Measurements from ENCODE around the gene ANKRD13D. TPM values are rescaled to one million over a fixed set of nuclear protein-coding genes. Genes with fewer than 3 reads are reported as not detected.

The ANKRD13D gene
- total and polyA plus RNA-seq, 8 donors = 18.5 to 96.4 (median 36.8) TPM

DNA sequence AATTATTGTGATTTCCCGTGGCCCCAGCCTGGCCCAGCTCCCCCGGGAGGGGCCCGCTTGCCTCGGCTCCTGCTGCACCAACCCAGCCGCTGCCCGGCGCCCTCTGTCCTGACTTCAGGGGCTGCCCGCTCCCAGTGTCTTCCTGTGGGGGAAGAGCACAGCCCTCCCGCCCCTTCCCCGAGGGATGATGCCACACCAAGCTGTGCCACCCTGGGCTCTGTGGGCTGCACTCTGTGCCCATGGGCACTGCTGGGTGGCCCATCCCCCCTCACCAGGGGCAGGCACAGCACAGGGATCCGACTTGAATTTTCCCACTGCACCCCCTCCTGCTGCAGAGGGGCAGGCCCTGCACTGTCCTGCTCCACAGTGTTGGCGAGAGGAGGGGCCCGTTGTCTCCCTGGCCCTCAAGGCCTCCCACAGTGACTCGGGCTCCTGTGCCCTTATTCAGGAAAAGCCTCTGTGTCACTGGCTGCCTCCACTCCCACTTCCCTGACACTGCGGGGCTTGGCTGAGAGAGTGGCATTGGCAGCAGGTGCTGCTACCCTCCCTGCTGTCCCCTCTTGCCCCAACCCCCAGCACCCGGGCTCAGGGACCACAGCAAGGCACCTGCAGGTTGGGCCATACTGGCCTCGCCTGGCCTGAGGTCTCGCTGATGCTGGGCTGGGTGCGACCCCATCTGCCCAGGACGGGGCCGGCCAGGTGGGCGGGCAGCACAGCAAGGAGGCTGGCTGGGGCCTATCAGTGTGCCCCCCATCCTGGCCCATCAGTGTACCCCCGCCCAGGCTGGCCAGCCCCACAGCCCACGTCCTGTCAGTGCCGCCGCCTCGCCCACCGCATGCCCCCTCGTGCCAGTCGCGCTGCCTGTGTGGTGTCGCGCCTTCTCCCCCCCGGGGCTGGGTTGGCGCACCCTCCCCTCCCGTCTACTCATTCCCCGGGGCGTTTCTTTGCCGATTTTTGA lies 3.3 kb upstream of the ANKRD13D start:
- WGBS, 5 donors = 77 to 88% (median 81%) methylated on average over 29 to 39 of the region's 39 CpGs
- no peaks in the 10 kb centered on the region for H3K9me3 ChIP-seq
- no peak for TF ChIP-seq EP300 (IDR thresholded peaks at IDR 0.05)

DNA sequence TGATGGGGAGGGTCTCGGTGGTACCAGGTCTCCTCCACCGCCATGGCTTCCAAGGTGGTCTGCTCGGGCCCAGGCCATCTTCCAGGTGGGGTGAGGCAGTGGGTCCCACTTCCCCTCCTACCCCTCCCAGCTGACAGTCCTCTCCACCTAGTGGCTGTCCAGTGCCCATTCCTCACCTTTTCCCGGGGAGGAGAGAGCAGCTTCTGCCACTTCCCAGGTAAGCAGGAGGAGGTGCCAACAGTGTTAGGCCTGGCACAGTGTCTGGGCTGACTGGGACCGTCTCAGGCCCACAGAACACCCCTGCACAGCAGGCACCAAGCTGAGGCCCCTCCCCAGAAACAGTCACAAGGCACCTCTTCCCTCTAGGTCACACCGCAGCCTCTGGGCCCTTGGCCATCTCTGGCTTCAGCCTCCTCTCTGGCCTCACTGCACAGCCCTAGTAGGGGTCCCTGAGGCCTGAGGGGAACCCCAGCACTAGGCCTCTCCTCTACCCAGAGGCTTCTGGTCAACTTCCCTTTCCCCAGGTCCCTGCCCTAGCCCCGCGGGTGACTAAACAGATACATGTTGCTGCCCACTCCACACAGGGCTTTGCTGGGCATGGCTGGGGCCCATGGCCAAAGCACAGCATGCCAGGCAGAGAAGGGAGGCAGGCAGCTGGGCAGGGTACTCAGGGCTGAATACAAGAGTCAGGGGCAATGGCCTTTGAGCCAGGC lies 2.3 kb upstream of the ANKRD13D start:
- Histone ChIP-seq H3K36me3 (peaks cover 49 to 70% (median 65%) of the 10 kb centered on the region in 4 donors), H3K4me3 (peak overlapping the region in 1 of 4 donors; percentile 24), H3K27me3 (no peaks in the 10 kb centered on the region), H3K4me1 (peaks cover 35 to 78% (median 48%) of the 10 kb centered on the region in 4 donors), H3K9me3 (no peaks in the 10 kb centered on the region), H3K27ac (peak overlapping the region; percentile 11 to 99 (median 92))
- intact Hi-C loops (cut with DNase I; ENCODE audit: low total_unique reads) = no loop called here
- TF ChIP-seq EP300 (IDR thresholded peaks at IDR 0.05) (no peak), POLR2AphosphoS5 (IDR thresholded peaks at IDR 0.05) (no peak)
- TF ChIP-seq, protein P1, sequence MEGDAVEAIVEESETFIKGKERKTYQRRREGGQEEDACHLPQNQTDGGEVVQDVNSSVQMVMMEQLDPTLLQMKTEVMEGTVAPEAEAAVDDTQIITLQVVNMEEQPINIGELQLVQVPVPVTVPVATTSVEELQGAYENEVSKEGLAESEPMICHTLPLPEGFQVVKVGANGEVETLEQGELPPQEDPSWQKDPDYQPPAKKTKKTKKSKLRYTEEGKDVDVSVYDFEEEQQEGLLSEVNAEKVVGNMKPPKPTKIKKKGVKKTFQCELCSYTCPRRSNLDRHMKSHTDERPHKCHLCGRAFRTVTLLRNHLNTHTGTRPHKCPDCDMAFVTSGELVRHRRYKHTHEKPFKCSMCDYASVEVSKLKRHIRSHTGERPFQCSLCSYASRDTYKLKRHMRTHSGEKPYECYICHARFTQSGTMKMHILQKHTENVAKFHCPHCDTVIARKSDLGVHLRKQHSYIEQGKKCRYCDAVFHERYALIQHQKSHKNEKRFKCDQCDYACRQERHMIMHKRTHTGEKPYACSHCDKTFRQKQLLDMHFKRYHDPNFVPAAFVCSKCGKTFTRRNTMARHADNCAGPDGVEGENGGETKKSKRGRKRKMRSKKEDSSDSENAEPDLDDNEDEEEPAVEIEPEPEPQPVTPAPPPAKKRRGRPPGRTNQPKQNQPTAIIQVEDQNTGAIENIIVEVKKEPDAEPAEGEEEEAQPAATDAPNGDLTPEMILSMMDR (IDR thresholded peaks at IDR 0.05) = no peak
- DNase-seq = no peak
- WGBS, 5 donors = 67 to 74% (median 69%) methylated on average over 7 to 8 of the region's 8 CpGs

More for the DNA sequence above, 3.3 kb upstream of the ANKRD13D start:
- no peak for DNase-seq
- peaks cover 56 to 70% (median 69%) of the 10 kb centered on the region in 4 donors for H3K36me3 ChIP-seq
- no peaks in the 10 kb centered on the region for H3K27me3 ChIP-seq
- peak overlapping the region in 2 of 4 donors; percentile 24 to 35 for H3K4me3 ChIP-seq
- intact Hi-C loops (cut with DNase I; ENCODE audit: low total_unique reads) = no loop called here
- H3K4me1 ChIP-seq = peaks cover 29 to 78% (median 41%) of the 10 kb centered on the region in 4 donors
- H3K27ac ChIP-seq = peak overlapping the region; percentile 11 to 99 (median 92)

DNA sequence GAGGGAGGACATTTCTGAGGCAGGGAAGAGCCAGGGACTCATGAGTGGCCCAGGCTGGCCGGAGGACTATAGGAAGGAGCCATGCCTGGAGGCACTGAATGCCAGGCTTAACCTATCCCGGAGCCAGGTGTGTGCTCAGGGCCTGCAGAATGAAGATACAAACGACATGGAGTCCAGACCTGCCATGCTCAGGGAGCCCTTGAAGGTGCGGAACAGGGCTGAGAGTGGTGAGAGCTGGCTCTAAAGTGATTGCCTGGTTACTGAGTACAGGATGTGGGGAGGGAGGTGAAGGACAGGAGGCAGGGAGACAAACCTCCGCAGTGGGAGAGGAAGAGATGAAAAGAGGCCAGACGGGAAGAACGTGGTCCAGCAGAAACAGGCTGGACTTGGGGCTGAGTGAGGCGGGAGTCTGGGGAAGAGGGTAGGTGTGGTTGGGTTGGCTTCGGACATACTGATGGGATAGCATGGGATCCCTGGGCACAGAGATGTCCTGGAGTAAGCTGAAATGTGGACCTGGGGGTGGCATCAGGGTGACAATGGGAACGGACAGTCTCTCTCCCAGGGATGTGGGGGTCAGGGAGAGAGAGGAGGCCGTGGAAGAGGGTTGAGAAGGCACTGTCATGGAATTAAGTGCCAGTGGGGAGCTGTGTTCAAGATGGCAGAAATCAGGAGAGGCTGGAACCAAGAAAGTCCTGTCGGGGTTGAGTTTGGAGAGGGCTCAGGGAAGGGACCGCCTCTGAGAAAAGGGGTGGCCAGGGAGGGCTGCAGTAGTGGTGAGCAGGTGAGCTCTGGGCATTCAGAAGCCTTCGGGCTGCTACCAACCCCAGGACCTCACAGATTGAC lies 1.5 kb upstream of the ANKRD13D start:
- Histone ChIP-seq H3K4me1 (peaks cover 40 to 78% (median 53%) of the 10 kb centered on the region in 4 donors), H3K4me3 (peak overlapping the region; percentile 70 to 81 (median 76)), H3K27ac (peak overlapping the region; percentile 85 to 99 (median 92)), H3K9me3 (no peaks in the 10 kb centered on the region), H3K27me3 (no peaks in the 10 kb centered on the region), H3K36me3 (peaks cover 49 to 68% (median 65%) of the 10 kb centered on the region in 4 donors)
- no peak for DNase-seq
- intact Hi-C loops (cut with DNase I; ENCODE audit: low total_unique reads) = no loop called here
- 70 to 78% (median 72%) methylated on average over 14 of the region's 14 CpGs for WGBS, 5 donors
- TF ChIP-seq POLR2A (IDR thresholded peaks at IDR 0.05) (no peak), EP300 (IDR thresholded peaks at IDR 0.05) (no peak), POLR2AphosphoS5 (IDR thresholded peaks at IDR 0.05) (peak in 1 of 3 donors; percentile 15)
- TF ChIP-seq, protein P1 (IDR thresholded peaks at IDR 0.05) = no peak

DNA sequence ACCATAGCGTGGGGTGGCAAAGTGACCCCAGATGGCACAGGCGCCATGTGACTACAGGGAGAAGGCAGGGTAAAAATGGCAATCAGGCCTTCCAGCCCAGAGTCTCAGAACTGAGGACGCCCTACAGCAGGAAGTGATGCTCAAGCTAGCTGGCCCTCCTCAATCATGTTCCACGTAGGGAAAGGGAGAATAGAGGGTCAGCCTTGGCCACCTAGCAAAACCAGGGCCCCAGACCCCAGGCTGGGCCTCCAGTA lies 978 bp upstream of the ANKRD13D start:
- no peak for DNase-seq
- 26 to 34% (median 28%) methylated on average over 3 to 4 of the region's 4 CpGs for WGBS, 5 donors
- H3K4me1 ChIP-seq = peaks cover 44 to 78% (median 56%) of the 10 kb centered on the region in 4 donors

More for the DNA sequence above, 978 bp upstream of the ANKRD13D start:
- Histone ChIP-seq H3K36me3 (peaks cover 43 to 64% (median 62%) of the 10 kb centered on the region in 4 donors), H3K27me3 (no peaks in the 10 kb centered on the region), H3K27ac (peak overlapping the region; percentile 85 to 99 (median 92)), H3K9me3 (no peaks in the 10 kb centered on the region), H3K4me3 (peak overlapping the region; percentile 70 to 81 (median 76))
- no peak for TF ChIP-seq EP300 (IDR thresholded peaks at IDR 0.05)
- TF ChIP-seq, protein P1 (IDR thresholded peaks at IDR 0.05) = no peak
- TF ChIP-seq POLR2AphosphoS5 (IDR thresholded peaks at IDR 0.05) = no peak
- TF ChIP-seq POLR2A (IDR thresholded peaks at IDR 0.05) = no peak
- intact Hi-C loops (cut with DNase I; ENCODE audit: low total_unique reads) = no loop called here
